Inflammatory macrophage treated with lipopolysaccharide for 4 hours (primary cell): ENCODE data around the gene BLOC1S4.

Source experiments
- DNase-seq: peaks from one replicate; pipeline ENCODE4 v3.0.0-alpha.2; 2020

BLOC1S4 gene

DNA sequence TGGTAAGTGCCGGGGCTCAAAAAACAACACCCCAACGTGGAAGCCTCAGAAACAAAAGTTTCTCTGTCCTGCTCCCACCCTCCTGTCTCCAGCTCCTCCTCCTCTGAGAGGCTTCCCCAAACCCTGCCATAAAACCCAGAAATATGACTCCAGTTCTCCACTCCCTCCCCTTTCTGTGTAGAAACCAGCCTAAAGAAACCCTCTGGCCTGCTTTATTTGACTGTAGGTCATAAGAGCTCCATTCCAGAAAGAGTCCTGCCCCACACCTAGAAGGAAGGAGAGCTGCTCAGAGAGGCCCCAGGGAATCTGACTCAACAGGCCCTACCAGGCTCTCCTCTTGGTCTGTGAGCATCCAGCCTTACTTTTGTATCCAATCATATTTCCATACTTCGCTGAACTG is 23.2 kb upstream of the BLOC1S4 start:
- DNase-seq: no peak

GRCh38 chr4:6693231-6694176 is 22.5 kb upstream of the BLOC1S4 start, which contains the start of gene S100P:
S100P (plus strand) TSS chr4:6693878; CDS start chr4:6693933, 55 bp downstream.
- peak; percentile 28 for DNase-seq

- DNase-seq: no peak
These were observed 21.6 kb upstream of the BLOC1S4 start for GRCh38 chr4:6694177-6694901.

DNA sequence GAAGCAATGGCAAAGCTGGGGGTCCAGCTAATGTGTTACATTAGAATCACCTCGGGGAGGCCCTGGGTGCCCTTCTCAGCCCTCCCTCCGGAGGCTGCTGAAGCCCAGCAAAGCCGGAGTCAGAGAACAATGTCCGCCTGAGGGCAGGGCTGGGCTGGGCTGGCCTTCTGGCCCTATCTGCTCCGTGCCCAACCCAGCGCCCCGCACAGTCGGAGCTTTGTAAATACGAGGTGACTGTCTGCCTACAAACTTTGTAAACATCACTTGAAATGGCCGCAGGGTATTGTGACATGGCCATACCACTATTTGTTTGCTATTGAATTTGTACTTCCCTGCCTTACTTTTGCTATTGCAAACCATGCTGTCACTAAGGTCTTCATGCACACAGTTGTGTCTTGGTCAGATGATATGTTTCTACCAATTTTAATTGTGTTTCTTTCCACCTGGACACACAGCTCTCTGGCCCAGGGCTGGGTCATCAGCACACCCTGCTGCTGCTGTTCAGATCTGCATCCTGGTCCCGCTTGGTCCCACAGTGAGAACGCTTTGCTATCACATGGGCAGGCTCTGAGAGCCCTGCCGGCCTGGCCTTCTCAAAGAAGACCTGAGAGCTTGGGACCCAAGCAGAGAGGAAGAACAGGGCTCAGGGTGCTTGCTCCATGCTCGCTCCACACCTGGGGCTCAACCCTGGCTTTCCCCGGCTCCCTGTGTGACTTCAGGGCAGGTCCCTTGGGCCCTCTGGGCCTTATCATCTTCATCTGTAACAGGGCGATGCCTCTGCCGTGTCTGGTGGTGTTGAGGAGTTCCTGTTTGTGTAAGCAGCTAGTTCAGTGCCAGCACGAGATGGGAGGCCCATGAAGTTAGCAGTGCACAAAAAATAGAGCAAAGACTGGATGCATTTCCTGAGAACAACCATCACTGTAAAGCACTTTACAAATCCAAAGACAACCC is 20.0 kb upstream of the BLOC1S4 start:
- no peak for DNase-seq

- no peak for DNase-seq
These were observed 19.4 kb upstream of the BLOC1S4 start for GRCh38 chr4:6696611-6697010.

GRCh38 chr4:6697131-6697530 is 18.8 kb upstream of the BLOC1S4 start:
- DNase-seq: no peak

- DNase-seq: no peak
These were observed 16.6 kb upstream of the BLOC1S4 start for GRCh38 chr4:6699388-6699787.

DNA sequence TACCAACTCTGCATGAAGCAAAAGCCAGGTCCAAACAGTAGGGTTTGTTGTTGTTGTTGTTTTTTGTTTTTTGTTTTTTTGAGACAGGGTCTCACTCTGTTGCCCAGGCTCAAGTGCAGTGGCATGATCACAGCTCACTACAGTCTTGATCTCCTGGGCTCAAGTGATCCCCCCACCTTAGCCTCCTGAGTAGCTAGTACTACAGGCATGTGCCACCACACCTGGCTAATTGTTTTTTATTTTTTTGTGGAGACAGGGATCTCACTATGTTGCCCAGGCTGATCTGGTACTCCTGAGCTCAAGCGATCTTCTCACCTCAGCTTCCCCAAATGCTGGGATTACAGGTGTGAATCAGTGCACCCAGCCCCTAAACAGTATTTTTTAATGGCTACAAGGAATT is 16.1 kb upstream of the BLOC1S4 start:
- DNase-seq: no peak

DNA sequence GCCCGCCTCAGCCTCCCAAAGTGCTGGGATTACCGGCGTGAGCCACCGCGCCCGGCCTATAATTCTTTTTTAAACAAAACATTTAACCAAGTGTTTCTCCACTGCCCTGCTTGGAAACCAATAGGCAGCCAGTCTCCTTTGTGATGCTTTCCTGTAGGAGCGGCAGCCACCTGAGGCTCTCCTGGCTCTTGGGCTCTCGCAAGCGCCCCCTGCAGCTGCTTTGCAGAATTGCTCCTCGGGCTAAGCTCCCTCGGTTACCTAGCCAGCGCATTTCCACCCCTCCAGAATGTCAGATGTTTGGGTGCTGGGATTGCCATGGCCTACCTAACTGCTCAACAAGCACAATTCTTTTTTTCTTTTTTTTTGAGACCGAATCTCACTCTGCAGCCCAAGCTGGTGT is 14.6 kb upstream of the BLOC1S4 start:
- DNase-seq: no peak

GRCh38 chr4:6702761-6703160 is 13.2 kb upstream of the BLOC1S4 start:
- no peak for DNase-seq

DNA sequence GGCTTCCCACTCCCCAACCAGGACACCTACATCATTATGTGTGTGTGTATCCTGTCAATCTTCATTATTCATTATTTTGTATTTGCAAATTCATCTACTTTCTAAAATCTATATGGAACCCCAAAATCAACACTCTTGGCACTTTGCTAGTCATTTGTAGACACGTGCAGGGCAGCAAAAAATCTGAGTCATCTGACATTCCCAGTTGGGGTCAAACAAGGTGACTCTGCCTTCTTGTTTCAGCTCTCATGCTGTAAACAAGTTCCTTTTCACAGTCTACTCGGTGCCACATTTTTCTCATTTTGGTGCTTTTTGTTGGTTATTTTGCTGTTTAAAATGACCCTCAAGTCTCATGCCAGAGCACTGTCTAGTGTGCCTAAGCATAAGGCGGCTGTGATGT is 12.2 kb upstream of the BLOC1S4 start:
- DNase-seq: no peak

GRCh38 chr4:6705646-6706045 is 10.3 kb upstream of the BLOC1S4 start:
- DNase-seq: no peak

DNA sequence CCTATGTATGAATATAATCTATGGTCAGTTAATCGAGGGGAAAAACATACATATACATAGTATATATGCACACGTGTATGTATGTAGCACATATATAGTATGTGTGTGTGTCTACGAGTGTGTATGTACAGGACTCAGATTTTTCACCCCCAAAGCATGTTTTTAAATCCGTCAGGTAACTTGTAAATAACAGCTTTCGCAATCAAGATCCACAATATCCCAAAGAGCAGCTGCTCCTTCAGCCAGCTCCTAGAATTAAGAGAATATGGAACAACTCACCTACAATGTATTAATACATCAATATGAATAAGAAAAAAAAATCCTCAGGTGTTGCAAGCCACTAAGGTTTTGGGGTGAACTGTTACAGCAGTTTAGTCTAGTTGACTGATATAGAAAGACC is 9.8 kb upstream of the BLOC1S4 start:
- DNase-seq: no peak

DNA sequence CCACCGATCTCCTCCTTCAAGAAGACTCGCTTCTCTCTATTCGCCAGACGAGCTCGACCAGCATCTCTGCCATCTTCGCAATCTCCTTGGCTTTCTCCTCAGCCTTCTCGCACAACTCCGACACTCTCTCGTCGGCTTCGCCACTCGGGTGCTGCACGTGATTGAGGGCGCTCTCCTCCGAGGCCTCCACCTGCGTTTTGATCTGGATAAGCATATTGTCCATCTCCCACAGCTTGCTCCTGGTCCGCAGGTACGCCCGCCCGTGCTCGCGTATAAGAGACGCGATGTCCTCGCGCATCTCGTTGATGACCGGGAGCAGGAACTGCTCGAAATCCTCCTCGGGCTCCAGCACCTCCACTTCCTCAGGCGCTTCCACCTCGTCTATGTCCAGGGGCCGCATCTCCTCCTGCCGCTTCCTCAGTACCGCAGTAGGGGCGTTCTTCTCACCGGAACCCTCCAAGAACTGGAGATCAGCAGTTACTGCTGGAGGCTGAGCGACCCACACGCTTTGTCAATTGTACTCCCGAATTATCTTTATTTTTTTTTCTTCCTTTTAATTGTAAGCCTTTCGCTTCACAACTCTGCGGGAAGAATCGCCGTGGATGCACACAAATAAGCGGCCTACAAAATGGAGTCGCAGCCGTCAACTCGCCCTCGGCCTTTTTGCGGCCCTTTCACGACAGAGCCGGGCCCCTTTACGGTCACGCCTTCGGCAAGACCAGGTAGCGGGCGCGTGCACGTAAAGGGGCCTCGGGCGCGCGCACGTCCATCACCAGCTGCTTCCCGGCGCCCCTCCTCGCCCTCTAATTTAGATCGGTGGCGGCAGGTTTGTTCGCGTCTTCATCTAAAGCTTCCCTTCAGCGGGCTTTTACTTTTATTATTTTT is 6.5 kb upstream of the BLOC1S4 start, which contains the start of gene MRFAP1L1:
TSS of gene MRFAP1L1 (minus strand) at position 636 of the 885 bp plus-strand sequence. CDS start at position 400, 236 bp downstream.
- DNase-seq: peak; percentile 96

- DNase-seq: no peak
These were observed 5.7 kb upstream of the BLOC1S4 start for GRCh38 chr4:6710282-6710681.

- DNase-seq: peak; percentile 16
These were observed 5.0 kb upstream of the BLOC1S4 start for GRCh38 chr4:6710996-6711395.

DNA sequence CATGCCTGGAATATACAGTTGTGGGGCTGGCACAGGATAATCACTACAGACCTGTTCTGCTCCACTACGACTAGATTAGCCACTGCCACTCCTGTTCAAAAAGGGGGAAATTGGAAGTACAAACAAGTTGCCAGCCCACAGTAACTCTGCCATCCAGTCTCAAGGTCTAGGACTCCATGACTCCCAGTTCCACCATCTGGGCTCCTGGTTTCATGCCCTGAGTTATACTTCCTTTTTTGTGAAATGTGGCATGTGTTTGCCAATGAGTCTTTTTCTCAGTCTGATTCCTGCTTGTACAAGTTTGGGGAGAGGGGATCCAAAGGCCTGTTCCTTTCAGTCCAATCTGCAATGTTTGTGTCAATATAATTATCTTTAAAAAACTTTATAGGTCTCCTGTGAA is 1.0 kb upstream of the BLOC1S4 start:
- peak; percentile 49 for DNase-seq

DNA sequence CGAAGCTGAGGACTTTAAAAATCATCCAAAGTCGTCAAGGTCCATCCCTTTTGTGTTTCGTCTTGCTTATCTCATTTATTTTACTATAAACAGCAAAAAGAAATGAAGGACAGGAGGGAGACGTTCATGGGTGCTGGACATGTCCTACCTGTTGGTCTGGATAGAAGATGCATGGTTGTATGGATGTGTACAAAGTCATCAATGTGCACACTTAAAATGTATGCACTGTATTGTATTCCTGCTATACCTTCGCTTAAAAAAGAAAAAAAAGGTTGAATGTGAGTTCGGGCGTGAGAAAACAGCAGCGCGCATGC is 313 bp upstream of the BLOC1S4 start:
- no peak for DNase-seq

DNA sequence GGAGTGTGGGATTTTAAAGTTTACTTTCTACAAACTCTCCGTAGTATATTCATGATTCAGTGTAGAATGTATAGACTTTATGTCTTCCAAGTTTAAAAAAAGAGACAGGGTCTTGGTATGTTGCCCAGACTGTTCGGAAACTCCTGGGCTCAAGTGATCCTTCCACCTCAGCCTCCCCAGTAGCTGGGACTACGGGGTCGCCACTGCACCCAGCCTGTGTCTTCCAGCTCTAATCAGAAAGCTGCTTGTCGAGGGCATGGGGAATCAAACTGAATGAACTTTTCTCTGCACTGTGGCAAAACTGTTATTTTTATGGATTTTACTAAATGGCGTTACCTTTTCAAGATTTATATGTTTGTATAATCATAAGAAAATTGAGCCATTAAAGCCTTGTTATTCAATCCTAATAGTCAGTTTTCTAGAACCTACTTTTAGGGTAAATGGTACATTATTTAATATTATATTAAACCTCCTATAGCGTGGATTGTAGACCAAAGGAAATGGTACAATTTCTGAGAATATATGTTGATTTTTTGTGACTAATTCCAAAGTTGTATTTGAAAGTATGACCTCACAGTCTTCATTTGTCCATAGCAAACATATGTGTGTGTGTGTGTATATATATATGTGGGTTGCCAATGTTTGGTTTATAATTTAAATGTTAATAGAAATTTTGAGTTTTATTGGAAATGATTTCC is 1.1 kb downstream of the BLOC1S4 start:
- DNase-seq: no peak

- no peak for DNase-seq
These were observed 3.1 kb downstream of the BLOC1S4 start for GRCh38 chr4:6718932-6719610.
